A673 (cell line): ENCODE measurements around the gene NKX1-1. TPM values are rescaled to one million over a fixed set of nuclear protein-coding genes. Genes with fewer than 3 reads are reported as not detected.

ENCODE experiments used
- BruUV-seq: library from RNA; stranded (reverse); fragments of 400-500 nt; replicated peaks from 2 replicates; lab custom pipeline; 2021; lab: Mats Ljungman, UMichigan
- CTCF ChIA-PET: fragments of 300-600 bp; sonication (Branson Sonifier 250); formaldehyde crosslinking; loops from one replicate; lab custom pipeline; 2022; ENCODE audit warnings: antibody characterized with exemption; lab: Charles Lee
- POLR2A ChIA-PET: fragments of 300-600 bp; sonication (Branson Sonifier 250); formaldehyde crosslinking; loops from one replicate; lab custom pipeline; 2022; ENCODE audit warnings: antibody characterized with exemption; ENCODE audit not compliant: low non-redundant PET; lab: Charles Lee
- DNase-seq: peaks from one replicate; pipeline ENCODE4 v3.0.0-alpha.2; 2015; ENCODE audit warnings: low spot score
- H3K27ac ChIP-seq: fragments of 200-600 bp; sonication (generic); 2 replicates; pipeline ENCODE4 v1.5.1; 2016; ENCODE audit warnings: mixed run types, low read depth, mild to moderate bottlenecking, mixed read lengths, antibody characterized with exemption, low read length; ENCODE audit not compliant: poor library complexity, severe bottlenecking
- H3K27me3 ChIP-seq: fragments of 200-600 bp; sonication (generic); replicated peaks from 2 replicates; pipeline ENCODE4 v1.6.1; 2017; ENCODE audit warnings: mixed run types, low read depth, mild to moderate bottlenecking, mixed read lengths, antibody characterized with exemption, low read length; ENCODE audit not compliant: insufficient read depth, poor library complexity
- H3K36me3 ChIP-seq: fragments of 200-600 bp; sonication (generic); 2 replicates; pipeline ENCODE4 v1.6.1; 2016; ENCODE audit warnings: mixed run types, mild to moderate bottlenecking, mixed read lengths, antibody characterized with exemption, low read length; ENCODE audit not compliant: insufficient read depth, poor library complexity, severe bottlenecking
- H3K4me1 ChIP-seq: fragments of 200-600 bp; sonication (generic); 2 replicates; pipeline ENCODE4 v1.6.1; 2017; ENCODE audit warnings: mixed run types, mild to moderate bottlenecking, mixed read lengths, antibody characterized with exemption, low read length; ENCODE audit not compliant: insufficient read depth, poor library complexity, severe bottlenecking
- H3K4me3 ChIP-seq: fragments of 200-600 bp; sonication (generic); 2 replicates; pipeline ENCODE4 v1.5.1; 2016; ENCODE audit warnings: low read depth, mixed run types, mild to moderate bottlenecking, mixed read lengths, low read length; ENCODE audit not compliant: poor library complexity, severe bottlenecking
- H3K9me3 ChIP-seq: fragments of 200-600 bp; sonication (generic); 2 replicates; pipeline ENCODE4 v1.6.1; 2016; ENCODE audit warnings: mixed run types, low read depth, mild to moderate bottlenecking, mixed read lengths, antibody characterized with exemption, low read length; ENCODE audit not compliant: poor library complexity, severe bottlenecking
- EZH2 ChIP-seq: fragments of 200-600 bp; sonication (generic); IDR thresholded peaks from 2 replicates; pipeline ENCODE4 v1.6.1; 2017; ENCODE audit warnings: borderline replicate concordance, low read depth, mild to moderate bottlenecking, mixed read lengths, antibody characterized with exemption, low read length; ENCODE audit not compliant: poor library complexity, severe bottlenecking
- intact Hi-C: fragments of 100-400 bp; cut with micrococcal nuclease; formaldehyde crosslinking; loops from one replicate; pipeline ENCODE4 v1.10.0; 2022; ENCODE audit not compliant: unreplicated experiment
- total RNA-seq: library from RNA; stranded (reverse); gene quantifications from 2 replicates; pipeline ENCODE4 v1.2.3, GENCODE V29; 2021
- TF ChIP-seq, protein P1 (sequence below): fragments of 300-800, 200-600 bp; sonication (generic); conservative IDR thresholded peaks from 2 replicates; pipeline ENCODE4 v1.5.1; 2017; ENCODE audit warnings: low read depth, mild to moderate bottlenecking, antibody characterized with exemption, low read length, moderate library complexity, mixed read lengths

Gene NKX1-1
- total RNA-seq, 1 experiment from 2014 or later: not detected

DNA sequence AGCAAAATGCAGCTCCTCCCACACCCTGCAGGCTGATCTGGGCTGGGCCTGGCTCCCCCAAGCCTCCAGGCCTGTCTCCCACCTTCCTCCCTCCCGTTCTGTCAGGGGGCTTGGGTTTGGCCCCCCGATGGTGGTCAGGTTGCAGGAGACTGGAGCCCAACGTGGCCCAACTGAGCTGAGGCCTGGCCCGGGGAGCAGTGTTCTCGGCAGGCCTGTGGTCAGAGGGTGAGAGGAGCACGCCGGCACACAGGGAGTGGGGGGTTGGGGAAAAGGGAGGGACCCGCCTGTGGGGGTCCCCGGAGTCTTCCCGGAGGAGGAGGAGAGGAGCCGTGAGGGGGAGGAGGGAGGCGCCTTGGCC, 43.2 kb upstream of the NKX1-1 start:
- no peak overlapping the region for H3K4me3 ChIP-seq
- H3K27me3 ChIP-seq: peaks cover 13% of the 10 kb centered on the region
- no peaks in the 10 kb centered on the region for H3K9me3 ChIP-seq
- intact Hi-C loops: no loop called here
- H3K36me3 ChIP-seq: no peaks in the 10 kb centered on the region
- no TSS peak for BruUV-seq
- no peaks in the 10 kb centered on the region for H3K4me1 ChIP-seq
- TF ChIP-seq, protein P1, sequence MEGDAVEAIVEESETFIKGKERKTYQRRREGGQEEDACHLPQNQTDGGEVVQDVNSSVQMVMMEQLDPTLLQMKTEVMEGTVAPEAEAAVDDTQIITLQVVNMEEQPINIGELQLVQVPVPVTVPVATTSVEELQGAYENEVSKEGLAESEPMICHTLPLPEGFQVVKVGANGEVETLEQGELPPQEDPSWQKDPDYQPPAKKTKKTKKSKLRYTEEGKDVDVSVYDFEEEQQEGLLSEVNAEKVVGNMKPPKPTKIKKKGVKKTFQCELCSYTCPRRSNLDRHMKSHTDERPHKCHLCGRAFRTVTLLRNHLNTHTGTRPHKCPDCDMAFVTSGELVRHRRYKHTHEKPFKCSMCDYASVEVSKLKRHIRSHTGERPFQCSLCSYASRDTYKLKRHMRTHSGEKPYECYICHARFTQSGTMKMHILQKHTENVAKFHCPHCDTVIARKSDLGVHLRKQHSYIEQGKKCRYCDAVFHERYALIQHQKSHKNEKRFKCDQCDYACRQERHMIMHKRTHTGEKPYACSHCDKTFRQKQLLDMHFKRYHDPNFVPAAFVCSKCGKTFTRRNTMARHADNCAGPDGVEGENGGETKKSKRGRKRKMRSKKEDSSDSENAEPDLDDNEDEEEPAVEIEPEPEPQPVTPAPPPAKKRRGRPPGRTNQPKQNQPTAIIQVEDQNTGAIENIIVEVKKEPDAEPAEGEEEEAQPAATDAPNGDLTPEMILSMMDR: no peak
- no peak for TF ChIP-seq EZH2
- CTCF ChIA-PET: no interaction called here
- DNase-seq: no peak
- POLR2A ChIA-PET: interaction anchor here (0.6 kb wide), 1 partner anchor 383 kb away, joined by 4 read pairs; no protein-coding TSS in a partner anchor
- H3K27ac ChIP-seq: no peak overlapping the region

- no peaks in the 10 kb centered on the region for H3K4me1 ChIP-seq
- no peaks in the 10 kb centered on the region for H3K9me3 ChIP-seq
- H3K27me3 ChIP-seq: peaks cover 13% of the 10 kb centered on the region
- CTCF ChIA-PET: no interaction called here
- no peak for TF ChIP-seq EZH2
- TF ChIP-seq, protein P1: no peak
- H3K36me3 ChIP-seq: no peaks in the 10 kb centered on the region
- POLR2A ChIA-PET: interaction anchor here (0.6 kb wide), 1 partner anchor 383 kb away, joined by 4 read pairs; no protein-coding TSS in a partner anchor
- no peak overlapping the region for H3K4me3 ChIP-seq
- intact Hi-C loops: no loop called here
- no TSS peak for BruUV-seq
- DNase-seq: no peak
- H3K27ac ChIP-seq: no peak overlapping the region
Observed at GRCh38 chr4:1448589-1449420, 42.6 kb upstream of the NKX1-1 start.

- Histone ChIP-seq H3K27ac (no peak overlapping the region), H3K36me3 (no peaks in the 10 kb centered on the region), H3K27me3 (peaks cover 16% of the 10 kb centered on the region), H3K4me3 (no peak overlapping the region), H3K9me3 (no peaks in the 10 kb centered on the region), H3K4me1 (no peaks in the 10 kb centered on the region)
- BruUV-seq: no TSS peak
- no peak for DNase-seq
- CTCF ChIA-PET: no interaction called here
- TF ChIP-seq, protein P1: no peak
- no peak for TF ChIP-seq EZH2
- intact Hi-C loops: no loop called here
- POLR2A ChIA-PET: no interaction called here
Observed at GRCh38 chr4:1447676-1448588, 41.7 kb upstream of the NKX1-1 start.
